HG03575 (cell line): ENCODE measurements around the gene SLC35F4.
"Not testable (repeated sequence)": the region's sequence is repeated elsewhere in the genome, so short reads cannot be mapped to it uniquely, and the experiment has no call there.

Experiments
- ATAC-seq: cut with Tn5 transposase; IDR thresholded peaks from one replicate; pipeline ENCODE4 v1.9.1; 2021; ENCODE audit not compliant: unreplicated experiment, insufficient number of reproducible peaks, low FRiP score; ENCODE audit errors: extremely low read depth

SLC35F4 gene

DNA sequence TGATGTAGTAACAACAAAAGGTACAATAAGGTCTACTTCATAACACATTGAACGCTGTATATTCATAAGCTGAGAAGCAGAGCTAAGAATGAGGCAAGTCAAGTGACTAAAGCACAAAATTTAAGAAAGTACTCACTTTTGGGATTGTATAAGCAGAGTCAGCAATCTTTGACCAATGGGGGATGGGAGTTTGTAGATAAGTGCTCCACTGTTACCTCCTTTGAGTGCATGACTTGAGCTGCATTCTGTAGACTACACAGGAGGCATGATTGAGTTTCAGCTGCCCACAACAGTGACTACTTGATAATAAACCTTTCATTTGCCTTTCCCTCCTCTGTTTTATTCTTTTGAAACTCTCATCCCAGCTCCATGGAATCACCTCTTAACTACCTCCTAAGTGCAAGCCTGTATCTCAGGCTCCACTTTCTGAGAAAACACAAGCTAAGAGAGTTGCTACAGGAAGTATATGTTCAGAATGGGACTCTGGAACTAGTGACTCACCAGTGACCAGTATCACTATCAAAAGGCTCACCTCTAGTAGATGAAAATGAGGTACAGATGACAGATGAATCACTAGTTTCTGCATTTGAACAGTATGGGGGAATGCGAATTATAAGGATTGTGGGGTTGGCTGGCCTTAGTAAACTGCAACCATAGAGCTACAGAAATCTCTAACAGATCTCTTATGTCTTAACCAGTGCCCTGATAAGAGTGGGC lies 49.2 kb downstream of the SLC35F4 start:
- ATAC-seq, result peak; percentile 56

- ATAC-seq, result no peak
These were observed 51.2 kb downstream of the SLC35F4 start for GRCh38 chr14:57814726-57815125.

GRCh38 chr14:57812741-57813140 lies 53.2 kb downstream of the SLC35F4 start:
- ATAC-seq, result no peak

- no peak for ATAC-seq
These were observed 53.8 kb downstream of the SLC35F4 start for GRCh38 chr14:57811998-57812546.

DNA sequence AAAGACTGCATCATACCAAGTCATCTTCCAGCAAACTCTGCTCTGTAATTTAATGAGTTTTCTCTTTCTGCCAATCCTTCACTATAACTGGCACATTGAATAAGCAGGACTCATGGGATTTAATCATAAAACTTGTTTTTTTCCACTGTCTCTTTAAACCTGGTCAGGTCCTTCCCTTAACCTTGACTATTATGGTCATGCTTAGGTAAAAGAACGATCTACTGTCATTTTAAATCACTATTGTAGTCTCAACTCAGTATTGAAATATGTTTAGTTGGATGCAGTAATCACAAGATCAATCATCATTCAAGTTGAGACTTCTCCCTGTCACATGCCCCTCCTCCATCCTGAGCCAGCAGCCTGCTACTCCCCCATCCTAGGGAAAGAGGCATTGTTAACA lies 56.1 kb downstream of the SLC35F4 start:
- ATAC-seq, result no peak

- no peak for ATAC-seq
These were observed 68.7 kb downstream of the SLC35F4 start for GRCh38 chr14:57797160-57797559.

DNA sequence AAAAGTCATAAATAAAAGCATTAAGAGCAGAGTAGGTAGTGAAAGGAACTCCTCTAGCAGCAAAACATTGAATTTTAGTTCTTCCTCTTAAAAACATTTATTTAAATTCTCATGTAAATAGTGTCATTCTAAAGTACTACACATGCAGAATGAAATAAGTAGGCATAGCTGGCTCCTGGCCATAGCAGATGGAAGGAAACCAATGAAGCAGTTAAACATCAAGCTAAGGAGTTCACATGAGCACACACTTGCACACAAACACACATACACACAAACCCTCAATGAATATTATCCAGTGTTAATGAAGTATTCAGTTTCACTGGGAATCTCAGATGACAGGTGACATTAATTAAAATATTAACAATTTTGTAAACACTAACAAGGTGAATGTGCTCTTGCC lies 69.3 kb downstream of the SLC35F4 start:
- ATAC-seq, result no peak

- ATAC-seq, result no peak
These were observed 80.8 kb downstream of the SLC35F4 start for GRCh38 chr14:57785058-57785457.

GRCh38 chr14:57771801-57772200 lies 94.1 kb downstream of the SLC35F4 start:
- no peak for ATAC-seq

GRCh38 chr14:57769863-57770523 lies 95.9 kb downstream of the SLC35F4 start:
- ATAC-seq, result no peak

- no peak for ATAC-seq
These were observed 104.1 kb downstream of the SLC35F4 start for GRCh38 chr14:57761800-57762199.

DNA sequence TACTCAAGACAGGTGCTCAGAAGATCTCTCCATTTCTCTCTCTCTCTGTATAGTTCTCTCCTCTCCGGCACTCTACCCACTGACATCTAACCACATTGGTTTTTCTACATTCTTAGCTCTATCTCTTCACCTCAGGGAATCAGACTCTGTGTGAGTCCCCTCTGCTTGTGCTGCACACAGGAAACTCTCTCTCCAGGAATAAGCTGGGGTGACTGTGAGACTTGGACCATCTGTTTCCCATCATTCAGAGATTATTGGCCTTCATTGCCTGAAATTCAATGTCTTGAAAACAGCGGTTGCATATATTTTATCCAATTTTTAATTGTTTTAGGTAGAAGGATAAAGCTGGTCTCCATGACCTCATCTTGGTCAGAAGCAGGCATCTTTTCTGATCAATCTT lies 105.0 kb downstream of the SLC35F4 start:
- ATAC-seq, result no peak

DNA sequence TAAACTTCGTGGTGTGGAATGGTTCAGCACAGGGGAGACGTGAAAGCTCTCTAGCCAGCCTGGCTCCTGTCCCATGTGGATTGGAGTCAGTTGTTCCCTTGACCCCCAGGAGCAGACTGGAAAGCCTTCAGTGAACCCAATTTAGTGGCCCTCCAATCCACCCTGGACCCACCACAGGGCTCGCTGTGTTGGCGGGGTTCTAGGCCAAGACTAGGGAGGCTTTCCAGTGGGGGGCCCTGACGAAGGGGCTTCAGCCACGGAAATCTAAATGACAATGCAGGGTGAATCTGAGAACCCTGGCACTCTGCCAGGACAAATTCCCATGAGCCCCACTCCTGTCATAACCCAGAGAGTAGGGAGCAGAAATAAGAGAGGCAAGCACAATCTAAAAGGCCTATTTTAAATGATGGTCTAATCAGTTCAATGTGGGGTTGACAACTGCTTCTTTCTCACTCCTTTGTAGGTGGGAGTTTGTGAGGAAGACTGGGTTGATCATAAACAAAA lies 110.8 kb downstream of the SLC35F4 start:
- ATAC-seq, result no peak

DNA sequence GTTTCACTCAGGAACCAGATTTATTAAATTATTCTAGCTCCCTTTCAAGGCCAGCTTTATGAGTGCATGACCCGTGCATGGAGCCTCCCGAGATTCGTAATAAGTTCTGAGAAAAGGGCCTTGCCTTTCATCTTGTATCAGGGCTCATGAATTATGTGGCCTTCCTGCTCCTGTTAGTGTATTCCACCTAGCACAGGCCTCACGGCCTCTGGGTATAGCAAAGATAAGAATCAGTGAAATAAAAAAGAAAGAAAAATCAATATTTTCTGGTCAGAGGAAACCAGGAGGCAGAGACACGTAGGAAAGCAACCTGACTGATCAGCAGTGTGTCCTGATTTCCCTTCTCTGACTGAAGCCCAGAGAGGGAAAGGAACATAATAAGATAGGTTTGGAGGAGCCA lies 111.4 kb downstream of the SLC35F4 start:
- ATAC-seq, result no peak

GRCh38 chr14:57753821-57754220 lies 112.1 kb downstream of the SLC35F4 start:
- no peak for ATAC-seq

DNA sequence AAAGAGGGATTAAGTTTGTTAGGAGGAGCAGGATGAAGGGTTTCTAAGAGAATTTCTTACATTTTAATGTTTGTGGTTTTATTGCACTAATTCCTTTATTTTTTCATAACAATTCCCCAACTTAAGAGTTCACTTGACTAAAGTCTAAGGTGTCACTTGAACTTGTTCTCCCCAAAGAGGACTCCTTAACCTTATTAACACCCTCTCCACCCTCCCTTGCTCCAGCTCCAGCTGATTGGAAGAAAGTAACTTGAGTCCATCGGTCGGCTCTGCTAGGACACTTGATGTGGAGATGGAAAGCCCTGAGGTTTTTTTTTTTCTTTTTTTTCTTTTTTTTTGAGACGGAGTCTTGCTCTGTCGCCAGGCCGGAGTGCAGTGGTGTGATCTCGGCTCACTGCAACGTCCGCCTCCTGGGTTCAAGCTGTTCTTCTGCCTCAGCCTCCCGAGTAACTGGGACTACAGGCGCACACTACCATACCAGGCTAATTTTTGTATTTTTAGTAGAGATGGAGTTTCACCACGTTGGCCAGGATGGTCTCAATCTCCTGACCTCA lies 113.7 kb downstream of the SLC35F4 start:
- not testable (repeated sequence) for ATAC-seq

GRCh38 chr14:57751400-57751799 lies 114.5 kb downstream of the SLC35F4 start:
- ATAC-seq, result no peak

DNA sequence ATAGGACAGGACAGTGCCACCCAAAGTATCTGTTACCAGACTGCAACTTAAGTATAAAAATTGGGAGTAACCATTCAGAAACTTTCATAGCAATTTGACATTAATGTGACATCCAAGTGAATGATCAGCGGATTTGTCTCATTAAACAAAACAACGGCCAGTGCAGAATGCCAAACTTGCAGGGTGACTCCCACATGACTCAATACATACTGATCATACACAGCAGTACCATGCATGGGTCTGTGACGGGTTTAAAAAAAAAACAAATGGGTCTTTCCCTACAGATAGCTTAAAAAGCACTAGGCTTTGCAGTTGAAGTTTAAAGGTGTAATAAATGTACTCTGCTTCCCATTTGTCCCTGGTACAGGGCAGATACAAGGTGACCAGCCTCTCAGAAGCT lies 116.6 kb downstream of the SLC35F4 start:
- no peak for ATAC-seq

- ATAC-seq, result no peak
These were observed 117.6 kb downstream of the SLC35F4 start for GRCh38 chr14:57748279-57748678.

DNA sequence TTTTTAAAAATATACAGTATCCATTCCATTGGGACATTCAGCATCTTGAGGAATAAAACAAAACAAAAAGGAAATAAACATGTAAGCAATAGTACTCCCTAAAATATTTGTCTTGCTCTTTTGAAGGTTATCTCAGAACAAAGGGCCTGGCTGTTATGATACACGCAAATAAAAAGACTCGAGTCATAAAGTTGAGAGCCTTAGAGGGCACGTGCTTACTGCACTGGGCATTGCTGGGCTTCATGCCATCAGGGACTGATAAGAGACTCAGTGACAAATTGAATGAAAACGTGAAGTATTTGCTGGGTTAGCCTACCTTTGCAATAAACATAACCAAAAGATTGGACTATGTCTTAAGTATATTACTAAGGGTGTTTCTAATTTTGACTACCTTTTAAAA lies 118.9 kb downstream of the SLC35F4 start:
- ATAC-seq, result no peak
